ENCODE measurements around the gene CAMK1D.
"Not testable (repeated sequence)": the region's sequence is repeated elsewhere in the genome, so short reads cannot be mapped to it uniquely, and the experiment has no call there.

The CAMK1D gene

DNA sequence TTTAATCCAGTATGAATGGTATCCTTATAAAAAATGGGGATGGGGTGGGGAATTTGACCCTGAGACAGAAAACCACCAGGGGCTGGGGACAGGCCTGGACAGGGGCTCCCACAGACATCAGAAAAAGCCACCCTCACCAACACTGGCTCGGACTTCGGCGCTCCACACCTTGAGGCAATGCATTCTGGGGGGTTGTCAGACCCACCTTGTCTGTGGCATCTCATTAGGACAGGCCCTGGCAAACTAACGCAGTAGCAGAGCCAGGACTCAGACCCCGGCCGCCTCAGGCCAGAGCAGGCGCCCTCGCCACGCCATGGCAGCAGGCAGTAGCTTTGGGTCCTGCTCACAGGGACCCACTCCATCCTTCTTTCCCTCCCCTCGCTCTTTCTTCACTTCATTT lies 492.1 kb downstream of the CAMK1D start:
- FAIRE-seq (no peak), DNase-seq (ENCODE audit: insufficient read length, low spot score) (no peak)
- TF ChIP-seq POLR2A (IDR thresholded peaks at IDR 0.05; ENCODE audit: low read depth, low read length) = no peak

- FAIRE-seq (no peak), DNase-seq (ENCODE audit: insufficient read length, low spot score) (no peak)
- TF ChIP-seq POLR2A (IDR thresholded peaks at IDR 0.05; ENCODE audit: low read depth, low read length) = no peak
Observed at GRCh38 chr10:12841826-12842225, 492.5 kb downstream of the CAMK1D start.

- TF ChIP-seq POLR2A (IDR thresholded peaks at IDR 0.05; ENCODE audit: low read depth, low read length) = no peak
- no peak for DNase-seq (ENCODE audit: insufficient read length, low spot score)
- no peak for FAIRE-seq
Observed at GRCh38 chr10:12842310-12842709, 493.0 kb downstream of the CAMK1D start.

GRCh38 chr10:12843296-12843945 lies 494.1 kb downstream of the CAMK1D start:
- no peak for TF ChIP-seq POLR2A (IDR thresholded peaks at IDR 0.05; ENCODE audit: low read depth, low read length)
- DNase-seq (ENCODE audit: insufficient read length, low spot score) = no peak
- no peak for FAIRE-seq

GRCh38 chr10:12844811-12845483 lies 495.6 kb downstream of the CAMK1D start:
- TF ChIP-seq POLR2A (IDR thresholded peaks at IDR 0.05; ENCODE audit: low read depth, low read length) = no peak
- peak; percentile 50 for DNase-seq (ENCODE audit: insufficient read length, low spot score)
- peak; percentile 95 for FAIRE-seq

GRCh38 chr10:12846718-12847117 lies 497.4 kb downstream of the CAMK1D start:
- no peak for TF ChIP-seq POLR2A (IDR thresholded peaks at IDR 0.05; ENCODE audit: low read depth, low read length)
- DNase-seq (ENCODE audit: insufficient read length, low spot score) (no peak), FAIRE-seq (no peak)

GRCh38 chr10:12847361-12847975 lies 498.1 kb downstream of the CAMK1D start:
- TF ChIP-seq POLR2A (IDR thresholded peaks at IDR 0.05; ENCODE audit: low read depth, low read length) = no peak
- peak; percentile 35 for DNase-seq (ENCODE audit: insufficient read length, low spot score)
- no peak for FAIRE-seq

- DNase-seq (ENCODE audit: insufficient read length, low spot score) (no peak), FAIRE-seq (no peak)
- no peak for TF ChIP-seq POLR2A (IDR thresholded peaks at IDR 0.05; ENCODE audit: low read depth, low read length)
Observed at GRCh38 chr10:12848439-12849173, 499.3 kb downstream of the CAMK1D start.

GRCh38 chr10:12849319-12850181 lies 500.2 kb downstream of the CAMK1D start:
- no peak for DNase-seq (ENCODE audit: insufficient read length, low spot score)
- FAIRE-seq = no peak
- TF ChIP-seq POLR2A (IDR thresholded peaks at IDR 0.05; ENCODE audit: low read depth, low read length) = no peak

GRCh38 chr10:12852687-12853086 lies 503.3 kb downstream of the CAMK1D start:
- DNase-seq (ENCODE audit: insufficient read length, low spot score) = no peak

GRCh38 chr10:12854988-12855387 lies 505.6 kb downstream of the CAMK1D start:
- DNase-seq (ENCODE audit: insufficient read length, low spot score) = no peak
- no peak for TF ChIP-seq POLR2A (IDR thresholded peaks at IDR 0.05; ENCODE audit: low read depth, low read length)
- FAIRE-seq = no peak

More at GRCh38 chr10:12852687-12853086, 503.3 kb downstream of the CAMK1D start:
- TF ChIP-seq POLR2A (IDR thresholded peaks at IDR 0.05; ENCODE audit: low read depth, low read length) = no peak
- no peak for FAIRE-seq

- DNase-seq (ENCODE audit: insufficient read length, low spot score) = no peak
- no peak for FAIRE-seq
- no peak for TF ChIP-seq POLR2A (IDR thresholded peaks at IDR 0.05; ENCODE audit: low read depth, low read length)
Observed at GRCh38 chr10:12862459-12862858, 513.1 kb downstream of the CAMK1D start.

DNA sequence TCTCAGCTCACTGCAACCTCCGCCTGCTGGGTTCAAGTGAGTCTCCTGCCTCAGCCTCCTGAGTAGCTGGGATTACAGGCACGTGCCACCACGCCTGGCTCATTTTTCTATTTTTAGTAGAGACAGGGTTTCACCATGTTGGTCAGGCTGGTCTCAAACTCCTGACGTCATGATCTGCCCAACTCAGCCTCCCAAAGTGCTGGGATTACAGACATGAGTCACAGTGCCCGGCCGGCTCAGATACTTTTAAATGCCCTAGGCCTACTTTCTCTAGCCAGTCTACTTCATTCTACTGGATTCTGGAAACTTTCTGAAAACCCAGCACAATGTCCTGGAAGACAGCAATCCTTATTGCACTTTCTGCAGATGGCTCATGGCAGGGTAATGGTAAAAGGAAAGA lies 516.2 kb downstream of the CAMK1D start:
- FAIRE-seq; DNase-seq (ENCODE audit: insufficient read length, low spot score): not testable (repeated sequence)

Measured in H54 (cell line).